GM12891 (cell line): Measurements from ENCODE around the gene P2RX5.
"Not testable (repeated sequence)": the region's sequence is repeated elsewhere in the genome, so short reads cannot be mapped to it uniquely, and the experiment has no call there.

ENCODE experiments used
- DNase-seq: peaks from one replicate; pipeline ENCODE4 v3.0.0; 2011; ENCODE audit warnings: low spot score; ENCODE audit not compliant: insufficient read length
- FAIRE-seq: peaks from 2 replicates; lab custom pipeline; 2011; peaks lifted over from hg19 to GRCh38; lab: Jason Lieb, UNC
- PAX5 ChIP-seq: IDR thresholded peaks from 2 replicates; pipeline ENCODE4 v1.6.1; 2011; ENCODE audit warnings: low read length, moderate library complexity, mild to moderate bottlenecking; ENCODE audit not compliant: insufficient read depth, severe bottlenecking
- POLR2A ChIP-seq: IDR thresholded peaks from 2 replicates; pipeline ENCODE4 v1.6.1; 2011; ENCODE audit warnings: low read depth, low read length, control low read depth
- POLR2AphosphoS5 ChIP-seq: IDR thresholded peaks from 2 replicates; pipeline ENCODE4 v1.6.1; 2011; ENCODE audit warnings: low read depth, low read length, control low read depth
- POU2F2 ChIP-seq: IDR thresholded peaks from 2 replicates; pipeline ENCODE4 v1.6.1; 2011; ENCODE audit warnings: low read depth, mild to moderate bottlenecking, control low read depth, low read length, moderate library complexity
- SPI1 ChIP-seq: IDR thresholded peaks from 2 replicates; pipeline ENCODE4 v1.6.1; 2011; ENCODE audit warnings: low read depth, low read length, control low read depth
- TAF1 ChIP-seq: IDR thresholded peaks from 2 replicates; pipeline ENCODE4 v1.6.1; 2011; ENCODE audit warnings: low read depth, low read length, control low read depth

The P2RX5 gene

DNA sequence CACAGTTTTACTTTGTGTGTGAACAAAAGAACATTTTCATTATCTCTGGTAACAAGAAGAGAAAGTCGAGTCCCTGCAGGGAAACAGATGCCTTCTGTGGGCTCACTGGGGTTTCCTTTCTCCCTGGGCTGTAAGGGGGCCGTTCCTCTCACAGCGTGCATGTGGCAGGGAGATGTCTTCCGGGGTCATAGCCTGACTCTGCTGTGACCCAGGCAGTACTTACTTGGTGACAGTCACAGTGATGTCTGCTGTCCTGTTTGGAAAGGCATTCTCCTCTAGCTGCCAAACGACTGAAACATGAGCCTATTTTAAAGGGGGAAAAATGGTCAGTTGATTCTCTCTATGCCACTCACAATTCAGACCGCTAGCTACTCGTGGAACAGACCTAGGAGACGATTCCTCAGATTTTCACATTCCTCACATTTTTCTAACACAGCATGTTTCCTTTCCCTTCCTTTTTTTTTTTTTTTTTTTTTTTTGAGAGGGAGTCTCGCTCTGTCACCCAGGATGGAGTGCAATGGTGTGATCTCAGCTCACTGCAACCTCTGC is 35.0 kb upstream of the P2RX5 start:
- no peak for TF ChIP-seq POLR2AphosphoS5
- no peak for TF ChIP-seq PAX5
- TF ChIP-seq POLR2A = no peak
- TF ChIP-seq TAF1 = no peak
- TF ChIP-seq SPI1 = no peak
- TF ChIP-seq POU2F2 = no peak
- DNase-seq (no peak), FAIRE-seq (no peak)

DNA sequence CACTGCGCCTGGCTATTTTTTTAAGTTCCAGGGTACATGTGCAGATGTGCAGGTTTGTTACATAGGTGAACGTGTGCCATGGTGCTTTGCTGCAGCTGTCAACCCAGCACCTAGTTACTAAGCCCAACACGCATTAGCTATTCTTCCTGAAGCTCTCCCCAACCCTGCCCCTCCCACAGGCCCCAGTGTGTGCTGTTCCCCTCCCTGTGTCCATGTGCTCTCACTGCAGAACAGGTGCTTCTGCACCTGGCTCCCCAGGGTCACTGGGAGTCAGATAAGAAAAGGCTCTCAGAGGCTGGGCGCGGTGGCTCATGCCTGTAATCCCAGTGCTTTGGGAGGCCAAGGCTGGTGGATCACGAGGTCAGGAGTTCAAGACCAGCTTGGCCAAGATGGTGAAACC is 33.9 kb upstream of the P2RX5 start:
- TF ChIP-seq TAF1 = no peak
- no peak for TF ChIP-seq POLR2AphosphoS5
- TF ChIP-seq SPI1 = no peak
- no peak for TF ChIP-seq PAX5
- no peak for TF ChIP-seq POU2F2
- TF ChIP-seq POLR2A = no peak

GRCh38 chr17:3728099-3728498 is 32.1 kb upstream of the P2RX5 start:
- DNase-seq, FAIRE-seq: not testable (repeated sequence)

More for the DNA sequence above, 33.9 kb upstream of the P2RX5 start:
- no peak for FAIRE-seq
- no peak for DNase-seq

GRCh38 chr17:3727041-3727440 is 31.1 kb upstream of the P2RX5 start:
- FAIRE-seq (no peak), DNase-seq (no peak)
- TF ChIP-seq POLR2AphosphoS5 = no peak
- TF ChIP-seq SPI1 = no peak
- TF ChIP-seq PAX5 = no peak
- no peak for TF ChIP-seq POU2F2
- no peak for TF ChIP-seq POLR2A
- TF ChIP-seq TAF1 = no peak

DNA sequence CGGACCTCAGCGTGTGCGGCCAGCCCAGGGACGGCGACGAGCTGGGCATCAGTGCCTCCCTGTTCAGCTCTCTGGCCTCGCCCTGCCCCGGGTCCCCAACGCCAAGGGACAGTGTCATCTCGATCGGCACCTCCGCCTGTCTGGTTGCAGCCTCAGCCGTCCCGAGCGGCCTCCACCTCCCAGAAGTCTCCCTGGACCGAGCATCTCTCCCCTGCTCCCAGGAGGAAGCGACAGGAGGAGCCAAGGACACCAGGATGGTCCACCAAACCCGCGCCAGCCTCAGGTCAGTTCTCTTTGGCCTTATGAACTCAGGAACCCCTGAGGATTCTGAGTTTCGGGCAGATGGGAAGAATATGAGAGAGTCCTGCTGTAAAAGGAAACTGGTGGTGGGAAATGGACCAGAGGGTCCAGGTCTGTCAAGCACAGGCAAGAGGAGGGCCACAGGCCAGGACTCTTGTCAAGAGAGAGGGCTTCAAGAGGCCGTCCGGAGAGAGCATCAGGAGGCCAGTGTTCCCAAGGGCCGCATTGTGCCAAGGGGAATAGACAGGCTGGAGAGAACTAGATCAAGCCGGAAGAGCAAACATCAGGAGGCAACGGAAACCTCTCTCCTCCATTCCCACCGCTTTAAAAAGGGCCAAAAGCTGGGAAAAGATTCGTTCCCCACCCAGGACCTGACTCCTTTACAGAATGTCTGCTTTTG is 28.6 kb upstream of the P2RX5 start:
- no peak for FAIRE-seq
- TF ChIP-seq PAX5 = no peak
- TF ChIP-seq POLR2AphosphoS5 = no peak
- no peak for TF ChIP-seq POU2F2
- no peak for TF ChIP-seq POLR2A
- no peak for TF ChIP-seq SPI1
- no peak for TF ChIP-seq TAF1
- DNase-seq = no peak

DNA sequence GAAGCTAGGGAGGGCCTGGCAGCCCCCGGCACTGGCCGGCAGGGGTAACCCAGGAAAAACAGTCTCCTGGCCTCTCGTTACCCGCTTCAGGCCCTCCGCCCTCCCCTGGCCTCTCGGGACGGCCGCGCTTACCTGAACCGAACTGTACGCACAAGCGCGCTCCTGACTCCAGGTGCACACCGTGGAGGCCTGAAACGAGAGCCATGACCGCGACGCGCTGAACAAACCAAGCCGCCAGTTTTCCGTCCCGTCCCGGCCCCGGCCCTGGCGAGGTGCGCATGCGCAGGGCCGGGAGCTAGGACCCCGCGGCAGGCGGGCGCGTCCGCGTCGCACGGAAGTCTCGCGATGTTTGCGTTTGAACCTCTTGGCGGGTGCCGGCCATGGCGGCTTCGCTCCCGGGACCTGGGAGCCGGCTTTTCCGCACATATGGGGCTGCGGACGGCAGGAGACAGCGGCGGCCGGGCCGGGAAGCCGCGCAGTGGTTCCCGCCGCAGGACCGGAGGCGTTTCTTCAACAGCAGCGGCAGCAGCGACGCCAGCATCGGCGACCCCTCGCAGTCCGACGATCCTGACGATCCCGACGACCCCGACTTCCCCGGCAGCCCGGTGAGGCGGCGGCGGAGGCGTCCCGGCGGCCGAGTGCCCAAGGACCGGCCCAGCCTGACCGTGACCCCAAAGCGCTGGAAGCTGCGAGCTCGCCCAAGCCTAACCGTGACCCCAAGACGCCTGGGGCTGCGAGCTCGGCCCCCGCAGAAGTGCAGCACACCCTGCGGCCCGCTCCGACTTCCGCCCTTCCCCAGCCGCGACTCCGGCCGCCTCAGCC is 27.8 kb upstream of the P2RX5 start, which contains the start of gene HASPIN:
Gene HASPIN (plus strand): TSS at position 348 of the 822 bp plus-strand sequence. CDS start 33 bp downstream, at position 381.
- peak; percentile 39; the same call in 1 of the 2 replicates for TF ChIP-seq TAF1
- peak; percentile 27 for TF ChIP-seq POLR2AphosphoS5
- peak; percentile 25; the same call in 1 of the 2 replicates for TF ChIP-seq SPI1
- TF ChIP-seq POU2F2 = no peak
- TF ChIP-seq POLR2A = peak; percentile 32; the same call in 1 of the 2 replicates
- FAIRE-seq (peak; percentile 98), DNase-seq (peak; percentile 99)

DNA sequence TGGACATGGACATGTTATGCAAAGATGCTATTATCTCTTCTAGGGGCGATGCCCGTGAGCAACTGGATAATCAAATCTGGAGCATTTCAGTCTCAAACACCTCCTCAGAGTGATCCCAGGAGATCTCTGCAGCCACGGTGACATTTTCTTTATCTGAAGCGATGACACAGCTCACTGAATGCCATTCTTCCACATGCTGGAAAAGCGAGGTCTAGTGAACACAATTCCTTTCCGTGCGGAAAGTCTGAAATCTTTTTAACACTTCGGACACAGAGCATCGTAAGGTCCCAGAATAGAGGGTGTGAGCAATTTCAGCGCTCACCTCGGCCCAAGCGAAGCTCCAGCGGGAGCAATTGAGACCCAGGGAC is 27.2 kb upstream of the P2RX5 start:
- no peak for DNase-seq
- no peak for TF ChIP-seq SPI1
- no peak for FAIRE-seq

DNA sequence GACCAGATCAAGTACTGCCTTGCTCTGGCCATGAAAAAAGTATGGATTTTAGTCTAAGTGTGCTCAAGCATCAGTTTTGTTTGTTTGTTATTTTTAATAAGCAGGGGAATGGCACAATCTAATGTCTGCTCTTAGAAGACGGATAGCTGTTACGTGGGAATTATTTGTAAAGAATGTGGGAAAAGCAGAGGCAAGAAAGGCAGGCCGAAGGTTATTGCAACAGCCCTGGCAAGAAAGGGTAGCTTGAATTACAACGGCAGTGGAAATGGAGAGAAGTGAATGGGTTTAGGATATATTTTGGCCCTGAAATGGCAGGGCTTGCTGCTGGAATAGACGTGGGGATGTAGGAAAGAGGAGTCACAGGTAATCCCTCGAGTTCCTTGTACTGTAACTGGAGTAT is 26.8 kb upstream of the P2RX5 start:
- FAIRE-seq (no peak), DNase-seq (no peak)
- TF ChIP-seq TAF1 = no peak
- TF ChIP-seq POU2F2 = no peak
- no peak for TF ChIP-seq POLR2A
- TF ChIP-seq PAX5 = no peak
- no peak for TF ChIP-seq POLR2AphosphoS5
- no peak for TF ChIP-seq SPI1

GRCh38 chr17:3719265-3719664 is 23.3 kb upstream of the P2RX5 start:
- DNase-seq (no peak), FAIRE-seq (no peak)

GRCh38 chr17:3718201-3718600 is 22.2 kb upstream of the P2RX5 start:
- no peak for FAIRE-seq
- no peak for TF ChIP-seq POU2F2
- no peak for TF ChIP-seq SPI1
- TF ChIP-seq PAX5 = no peak
- TF ChIP-seq POLR2A = no peak
- no peak for TF ChIP-seq TAF1
- no peak for TF ChIP-seq POLR2AphosphoS5
- no peak for DNase-seq

More at GRCh38 chr17:3719265-3719664, 23.3 kb upstream of the P2RX5 start:
- no peak for TF ChIP-seq POLR2AphosphoS5
- TF ChIP-seq TAF1 = no peak
- no peak for TF ChIP-seq POLR2A
- no peak for TF ChIP-seq PAX5
- TF ChIP-seq POU2F2 = no peak
- TF ChIP-seq SPI1 = no peak
